Dermis lymphatic vessel endothelial cell (primary cell): ENCODE measurements around the gene PTPN13. TPM values are rescaled to one million over a fixed set of nuclear protein-coding genes. Genes with fewer than 3 reads are reported as not detected.

ENCODE experiments used
- total RNA-seq: library from RNA; depleted of rRNA; stranded (reverse); fragments of >200 nt; gene quantifications from 2 replicates; pipeline ENCODE4 v1.2.1, GENCODE V29; 2014

Gene PTPN13
- total RNA-seq, result 0.09 and 0.98 TPM in 2 replicates

GRCh38 chr4:86593688-86594558 is at the start of gene PTPN13:
TSS of gene PTPN13 (plus strand) at chr4:86594315. CDS start at chr4:86635257, 40,942 bp downstream.

GRCh38 chr4:86848732-86849619 is 254.9 kb downstream of the PTPN13 start, which contains the start of gene SLC10A6:
TSS of gene SLC10A6 (minus strand) at chr4:86849384. CDS start at chr4:86849115, 269 bp downstream.

Other genes starting within 250 kb of the PTPN13 start
- 0.09 and 0.11 TPM in 2 replicates for gene MAPK10, start 234.3 kb upstream of the PTPN13 start, total RNA-seq